ENCODE measurements around the gene ZNF785. TPM values are rescaled to one million over a fixed set of nuclear protein-coding genes. Genes with fewer than 3 reads are reported as not detected.

Gene ZNF785
- total and polyA plus RNA-seq, 2 experiments from 2014 or later = 4.9 to 7.1 TPM

- no peak for TF ChIP-seq ZNF462 (CRISPR knock-in tag; IDR thresholded peaks at IDR 0.05)
- no peak for TF ChIP-seq POLR2AphosphoS5 (IDR thresholded peaks at IDR 0.05; ENCODE audit: low read depth)
- TF ChIP-seq REST (IDR thresholded peaks at IDR 0.05; ENCODE audit: unreplicated experiment) = no peak
Measured at GRCh38 chr16:30565984-30566383, 19.5 kb downstream of the ZNF785 start (continued).

GRCh38 chr16:30565526-30565925 is 20.0 kb downstream of the ZNF785 start:
- H3K27me3 ChIP-seq (ENCODE audit: insufficient read depth) = no peaks in the 10 kb centered on the region
- Mint-ChIP-seq H3K27me3 (ENCODE audit: insufficient read depth, low read depth, poor library complexity) (peaks cover 18% of the 10 kb centered on the region), H3K27ac (no peak overlapping the region), H3K4me1 (peaks cover 15% of the 10 kb centered on the region), H3K4me3 (no peak overlapping the region), H3K36me3 (ENCODE audit: low read depth) (no peaks in the 10 kb centered on the region), H3K9me3 (no peaks in the 10 kb centered on the region; the same call in 2 of the 3 replicates)
- no peak for ATAC-seq
- no peaks in the 10 kb centered on the region for H3K36me3 ChIP-seq (ENCODE audit: insufficient read depth)
- 0 out of 2 replicates have a peak, but pooled peaks cover 6% of the 10 kb centered on the region for H3F3A ChIP-seq (replicated peaks; ENCODE audit: low read depth)
- H3K9me2 ChIP-seq (ENCODE audit: insufficient read depth) = no peaks in the 10 kb centered on the region
- no peak overlapping the region for H2AFZ ChIP-seq
- H4K20me1 ChIP-seq (replicated peaks; ENCODE audit: insufficient read depth) = no peaks in the 10 kb centered on the region
- DNase-seq (ENCODE audit: low spot score) = no peak
- H3K4me2 ChIP-seq = no peak overlapping the region
- no peak overlapping the region for H3K27ac ChIP-seq (ENCODE audit: low read depth)
- H3K79me2 ChIP-seq (replicated peaks; ENCODE audit: insufficient read depth) = no peaks in the 10 kb centered on the region
- H3K4me1 ChIP-seq (ENCODE audit: insufficient read depth) = peaks cover 21% of the 10 kb centered on the region
- no peak overlapping the region for H3K4me3 ChIP-seq
- TF ChIP-seq ZNF462 (CRISPR knock-in tag; IDR thresholded peaks at IDR 0.05) = no peak
- TF ChIP-seq ZNF331 (CRISPR knock-in tag; IDR thresholded peaks at IDR 0.05; ENCODE audit: low read depth) = no peak
- TF ChIP-seq EZH2 (IDR thresholded peaks at IDR 0.05; ENCODE audit: low read depth, unreplicated experiment) = no peak
